ENCODE results near the gene SNPH.

Gene SNPH

DNA sequence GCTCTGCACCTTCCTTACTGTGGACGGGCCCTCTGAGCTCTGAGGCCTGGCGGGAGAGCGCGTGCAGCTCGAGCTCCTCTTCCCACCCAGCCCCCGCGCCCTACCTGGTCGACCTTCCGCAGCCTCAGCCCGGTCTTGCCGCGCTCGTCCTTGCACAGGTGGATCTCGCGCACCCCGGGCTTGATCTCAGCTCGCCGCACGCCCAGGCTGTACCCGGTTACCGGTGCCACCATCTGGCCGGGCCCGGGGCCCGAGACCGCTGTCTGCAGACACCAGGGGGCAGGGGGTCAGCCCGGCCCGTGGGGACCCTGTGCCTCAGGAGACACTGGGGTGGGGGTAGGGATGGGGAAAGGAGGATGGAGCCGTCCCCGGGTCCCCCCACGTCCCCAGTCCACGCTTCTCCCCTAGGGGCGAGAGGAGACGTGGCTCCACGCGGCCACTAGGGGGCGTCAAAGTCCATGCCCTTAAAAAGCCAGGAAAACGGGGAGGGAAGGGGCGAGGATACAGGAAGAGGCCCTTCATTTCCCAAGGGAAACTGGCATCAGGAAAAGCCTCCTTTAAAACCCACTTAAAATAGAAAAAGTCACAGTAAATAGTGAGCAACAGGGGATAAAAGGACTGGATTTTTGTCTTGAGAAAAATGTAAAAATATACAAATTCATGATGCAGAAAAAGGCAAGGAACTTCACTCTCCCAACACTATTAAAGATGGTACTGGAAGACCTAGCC, 47.3 kb downstream of the SNPH start:
- peak; percentile 59 for DNase-seq
- in situ Hi-C loops (cut with HindIII; ENCODE audit: low pct_ligation_motif_present, low pct_unique_long_range_greater_than_20kb, low sequenced_read_pairs) = loop anchor here (25.0 kb wide), 1 partner anchor 124 kb away; no protein-coding TSS in a partner anchor

- no peak for DNase-seq
- in situ Hi-C loops (cut with HindIII; ENCODE audit: low pct_ligation_motif_present, low pct_unique_long_range_greater_than_20kb, low sequenced_read_pairs) = loop anchor here (25.0 kb wide), 1 partner anchor 121 kb away; no protein-coding TSS in a partner anchor
Observed at GRCh38 chr20:1315804-1316203, 49.7 kb downstream of the SNPH start.

DNA sequence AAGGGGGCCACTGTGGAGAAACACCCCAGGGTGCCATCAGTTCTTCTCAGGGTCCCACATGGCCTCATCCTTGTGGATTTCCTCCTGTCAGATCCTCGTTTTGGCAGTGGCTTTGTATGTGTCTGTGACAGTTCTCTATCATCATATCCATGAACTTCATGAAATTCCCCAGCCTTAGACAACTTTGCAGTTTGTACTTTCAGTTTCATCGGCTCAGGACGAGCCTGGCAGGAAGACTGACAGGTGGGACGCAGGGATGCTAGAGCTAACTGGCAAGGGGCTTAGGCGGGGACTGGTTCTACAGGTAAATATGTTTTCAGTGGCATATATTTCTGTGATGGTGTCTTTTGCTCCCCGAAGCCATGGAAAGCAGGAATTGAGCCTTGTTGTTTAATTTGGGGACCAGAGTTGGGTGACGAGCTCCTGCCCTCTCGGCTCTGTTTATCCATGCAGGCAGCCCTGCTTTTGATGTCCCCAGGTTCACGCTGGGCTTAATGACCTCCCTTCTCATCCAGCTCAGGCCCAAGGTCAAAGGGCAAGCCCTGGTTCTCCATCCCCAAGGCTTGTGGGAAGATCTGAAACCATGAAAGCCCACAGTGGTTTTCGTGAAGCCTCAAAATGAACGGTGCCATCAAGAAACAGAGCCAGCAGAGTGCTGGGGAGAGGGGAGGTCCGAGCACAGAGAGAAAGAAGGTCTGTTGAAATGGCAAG, 51.6 kb downstream of the SNPH start:
- DNase-seq = no peak
- in situ Hi-C loops (cut with HindIII; ENCODE audit: low pct_ligation_motif_present, low pct_unique_long_range_greater_than_20kb, low sequenced_read_pairs) = loop anchor here (25.0 kb wide), 1 partner anchor 120 kb away; no protein-coding TSS in a partner anchor

DNA sequence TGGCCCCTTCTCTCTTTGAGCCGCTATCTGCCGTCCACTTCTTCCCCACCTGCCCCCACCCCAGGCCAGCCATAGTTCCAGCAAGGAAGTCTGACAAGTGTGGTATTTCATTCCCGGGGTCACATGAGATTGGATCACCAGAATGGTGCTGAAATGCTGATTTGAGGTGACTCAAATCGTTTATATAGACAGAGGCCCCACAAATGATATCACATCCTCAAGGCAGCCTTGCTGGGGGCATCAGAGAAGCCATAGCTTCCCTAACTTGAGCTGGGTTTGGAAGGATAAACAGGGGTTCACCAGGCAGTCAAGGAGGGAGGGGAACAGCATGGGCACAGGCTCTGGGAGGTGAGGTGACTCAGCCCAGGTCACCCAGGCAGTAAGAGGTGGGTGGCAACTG, 53.0 kb downstream of the SNPH start:
- DNase-seq = no peak
- in situ Hi-C loops (cut with HindIII; ENCODE audit: low pct_ligation_motif_present, low pct_unique_long_range_greater_than_20kb, low sequenced_read_pairs) = loop anchor here (25.0 kb wide), 1 partner anchor 118 kb away; no protein-coding TSS in a partner anchor

DNA sequence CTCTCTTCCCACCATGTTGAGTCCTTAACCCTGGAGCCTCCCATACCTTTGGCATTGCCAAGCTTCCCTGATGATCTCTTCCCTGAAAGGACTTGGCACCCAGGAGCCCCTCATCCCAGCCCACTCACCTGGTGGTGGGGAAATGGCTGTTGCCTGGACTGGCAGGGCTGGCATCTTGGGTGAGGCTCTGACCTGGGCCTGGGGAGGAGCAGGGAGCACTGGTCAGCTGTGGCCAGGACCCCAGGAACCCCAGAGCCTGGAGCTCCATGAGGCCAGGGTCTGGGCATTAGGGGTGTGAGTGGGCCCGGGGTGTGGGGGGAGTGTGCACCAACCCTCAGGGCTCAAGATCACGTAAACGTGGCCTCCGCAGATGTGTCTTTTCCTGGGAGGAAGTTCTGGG, 53.4 kb downstream of the SNPH start:
- DNase-seq = no peak
- in situ Hi-C loops (cut with HindIII; ENCODE audit: low pct_ligation_motif_present, low pct_unique_long_range_greater_than_20kb, low sequenced_read_pairs) = loop anchor here (25.0 kb wide), 1 partner anchor 118 kb away; no protein-coding TSS in a partner anchor

GRCh38 chr20:1320016-1320415, 53.9 kb downstream of the SNPH start:
- DNase-seq = no peak
- in situ Hi-C loops (cut with HindIII; ENCODE audit: low pct_ligation_motif_present, low pct_unique_long_range_greater_than_20kb, low sequenced_read_pairs) = loop anchor here (25.0 kb wide), 1 partner anchor 117 kb away; no protein-coding TSS in a partner anchor

GRCh38 chr20:1320902-1321653, 55.0 kb downstream of the SNPH start:
- in situ Hi-C loops (cut with HindIII; ENCODE audit: low pct_ligation_motif_present, low pct_unique_long_range_greater_than_20kb, low sequenced_read_pairs) = loop anchor here (25.0 kb wide), 1 partner anchor 116 kb away; no protein-coding TSS in a partner anchor
- no peak for DNase-seq

DNA sequence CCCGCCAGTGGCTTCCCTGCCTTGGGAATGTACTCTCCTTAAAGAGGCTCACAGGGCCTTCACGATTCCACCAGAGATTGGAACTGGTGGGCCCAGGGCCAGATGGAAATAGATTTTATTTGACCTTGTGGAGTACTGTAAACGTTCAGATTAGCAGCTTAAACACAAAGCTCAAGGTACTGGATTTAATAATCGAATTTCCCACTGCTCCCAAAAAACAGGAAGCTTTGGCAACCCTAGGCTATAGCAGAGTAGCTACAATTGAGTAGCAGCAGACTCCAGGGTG, 55.5 kb downstream of the SNPH start:
- in situ Hi-C loops (cut with HindIII; ENCODE audit: low pct_ligation_motif_present, low pct_unique_long_range_greater_than_20kb, low sequenced_read_pairs) = loop anchor here (25.0 kb wide), 1 partner anchor 116 kb away; no protein-coding TSS in a partner anchor

DNA sequence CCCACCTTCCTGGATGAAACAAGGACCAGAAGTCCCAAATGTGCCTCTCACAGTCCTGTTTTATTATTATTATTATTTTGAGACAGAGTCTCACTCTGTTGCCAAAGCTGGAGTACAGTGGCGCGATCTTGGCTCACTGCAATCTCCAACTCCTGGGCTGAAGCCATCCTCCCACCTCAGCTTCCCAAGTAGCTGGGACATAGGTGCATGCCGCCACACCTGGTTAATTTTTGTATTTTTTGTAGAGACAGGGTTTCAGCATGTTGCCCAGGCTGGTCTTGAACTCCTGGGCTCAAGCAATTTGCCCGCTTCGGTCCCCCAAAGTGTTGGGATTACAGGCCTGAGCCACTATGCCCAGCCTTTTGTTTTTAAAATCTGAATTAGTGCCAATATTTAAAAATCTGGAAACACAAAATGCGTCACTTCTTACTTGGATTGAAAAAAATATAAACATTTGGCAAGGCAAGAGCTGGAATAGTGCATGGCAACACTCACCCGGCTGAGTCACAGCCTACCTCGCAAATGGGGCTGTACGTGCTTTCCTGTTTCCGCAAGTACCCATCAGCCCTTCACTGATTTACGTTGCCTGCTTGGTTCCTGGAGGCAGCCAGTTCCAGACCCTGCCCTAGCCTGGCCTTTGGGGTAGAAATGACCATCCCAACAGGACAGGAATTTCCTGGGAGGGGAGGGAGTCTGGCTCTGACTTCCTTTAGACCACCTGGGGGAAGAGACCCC, 56.6 kb downstream of the SNPH start:
- in situ Hi-C loops (cut with HindIII; ENCODE audit: low pct_ligation_motif_present, low pct_unique_long_range_greater_than_20kb, low sequenced_read_pairs) = loop anchor here (25.0 kb wide), 1 partner anchor 115 kb away; no protein-coding TSS in a partner anchor
- DNase-seq = no peak

More for the DNA sequence above, 55.5 kb downstream of the SNPH start:
- no peak for DNase-seq

GRCh38 chr20:1323256-1323655, 57.2 kb downstream of the SNPH start:
- in situ Hi-C loops (cut with HindIII; ENCODE audit: low pct_ligation_motif_present, low pct_unique_long_range_greater_than_20kb, low sequenced_read_pairs) = loop anchor here (25.0 kb wide), 1 partner anchor 114 kb away; no protein-coding TSS in a partner anchor

DNA sequence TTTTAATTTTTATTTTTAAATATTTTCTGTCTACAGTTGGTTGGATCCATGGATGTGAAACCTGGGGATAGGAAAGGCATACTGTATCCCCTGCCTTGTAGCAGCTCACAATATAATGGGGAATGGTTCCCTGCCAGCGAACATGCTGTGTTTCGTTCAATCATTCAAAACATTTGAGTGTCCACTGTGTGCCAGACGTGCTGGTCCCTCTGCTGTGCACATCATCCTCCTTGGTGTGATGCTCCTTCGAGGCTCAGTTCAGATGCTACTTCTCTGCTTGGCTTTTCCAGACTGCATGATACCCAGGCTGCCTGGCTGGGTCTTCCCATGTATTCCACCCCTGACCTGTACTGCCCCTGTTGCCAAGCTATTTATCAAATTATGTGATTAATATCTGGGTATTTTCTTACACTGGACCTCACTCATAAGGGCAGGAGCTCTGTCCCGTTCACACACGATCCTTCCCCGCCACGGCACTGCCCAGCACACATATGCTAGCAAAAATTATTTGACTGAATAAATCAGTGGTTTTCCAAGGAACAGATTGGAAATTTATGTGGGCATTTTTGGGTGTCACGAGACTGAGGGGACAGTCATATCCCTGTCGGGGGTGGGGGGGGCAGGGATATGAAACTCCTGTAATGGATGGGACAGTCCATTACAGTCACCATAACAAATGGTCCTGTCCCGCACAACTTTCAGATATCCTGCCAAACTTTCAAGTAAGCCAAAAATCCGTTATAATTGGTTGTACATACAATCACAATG, 57.9 kb downstream of the SNPH start:
- in situ Hi-C loops (cut with HindIII; ENCODE audit: low pct_ligation_motif_present, low pct_unique_long_range_greater_than_20kb, low sequenced_read_pairs) = loop anchor here (25.0 kb wide), 1 partner anchor 113 kb away; no protein-coding TSS in a partner anchor
- no peak for DNase-seq

More at GRCh38 chr20:1323256-1323655, 57.2 kb downstream of the SNPH start:
- no peak for DNase-seq

- in situ Hi-C loops (cut with HindIII; ENCODE audit: low pct_ligation_motif_present, low pct_unique_long_range_greater_than_20kb, low sequenced_read_pairs) = loop anchor here (25.0 kb wide), 1 partner anchor 113 kb away; no protein-coding TSS in a partner anchor
- DNase-seq = peak; percentile 8
Observed at GRCh38 chr20:1324598-1325172, 58.6 kb downstream of the SNPH start.

- DNase-seq = peak; percentile 93
- in situ Hi-C loops (cut with HindIII; ENCODE audit: low pct_ligation_motif_present, low pct_unique_long_range_greater_than_20kb, low sequenced_read_pairs) = no loop called here
Observed at GRCh38 chr20:1325173-1326030, 59.3 kb downstream of the SNPH start.

DNA sequence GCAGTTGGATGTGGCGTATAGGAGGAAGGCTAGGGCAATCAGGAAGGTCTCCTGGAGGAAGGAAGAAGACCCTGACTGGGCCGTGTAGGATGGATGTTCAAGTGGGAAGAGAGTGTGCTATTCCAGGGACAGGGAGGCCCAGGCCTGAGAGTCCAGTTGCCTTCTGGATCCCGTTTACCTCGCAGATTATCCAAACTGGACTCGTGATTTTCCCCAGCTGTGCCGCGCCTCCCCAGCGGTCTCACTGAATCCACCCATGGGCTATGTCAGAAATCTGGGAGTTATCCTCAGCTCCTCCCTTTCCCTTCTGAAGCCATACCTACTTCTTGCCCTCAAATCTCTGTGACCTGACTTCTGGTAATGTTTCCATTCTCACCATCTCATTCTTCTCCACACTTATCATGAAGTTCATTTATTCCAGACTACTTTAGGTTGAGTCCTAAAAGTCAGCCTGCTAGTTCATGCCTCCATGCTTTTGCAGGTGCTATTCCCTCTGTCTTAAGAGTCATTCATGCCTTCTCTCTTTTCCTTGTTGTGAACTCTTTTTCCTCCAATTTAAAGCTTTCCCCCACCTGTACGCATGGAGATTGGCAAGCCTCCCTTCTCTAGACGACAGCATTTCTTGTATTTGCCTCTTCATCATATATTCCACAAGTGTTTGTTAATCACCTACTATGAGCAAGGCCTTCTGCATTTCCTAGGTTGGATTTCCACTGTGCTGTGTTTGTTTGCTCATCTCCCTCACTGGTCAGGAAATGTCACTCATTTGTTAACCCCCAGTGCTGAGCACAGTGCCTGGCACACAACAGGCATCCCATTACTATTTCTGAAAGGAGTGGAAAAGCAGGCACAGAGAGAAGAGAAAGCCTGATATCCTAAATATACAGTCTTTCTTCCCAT, 60.2 kb downstream of the SNPH start:
- no peak for DNase-seq
- in situ Hi-C loops (cut with HindIII; ENCODE audit: low pct_ligation_motif_present, low pct_unique_long_range_greater_than_20kb, low sequenced_read_pairs) = no loop called here

- no peak for DNase-seq
- in situ Hi-C loops (cut with HindIII; ENCODE audit: low pct_ligation_motif_present, low pct_unique_long_range_greater_than_20kb, low sequenced_read_pairs) = no loop called here
Observed at GRCh38 chr20:1327241-1327653, 61.2 kb downstream of the SNPH start.

Data from ACHN (cell line).